ENCODE results near the gene HOOK1.
"Not testable (repeated sequence)": the region's sequence is repeated elsewhere in the genome, so short reads cannot be mapped to it uniquely, and the experiment has no call there.

HOOK1 gene

DNA sequence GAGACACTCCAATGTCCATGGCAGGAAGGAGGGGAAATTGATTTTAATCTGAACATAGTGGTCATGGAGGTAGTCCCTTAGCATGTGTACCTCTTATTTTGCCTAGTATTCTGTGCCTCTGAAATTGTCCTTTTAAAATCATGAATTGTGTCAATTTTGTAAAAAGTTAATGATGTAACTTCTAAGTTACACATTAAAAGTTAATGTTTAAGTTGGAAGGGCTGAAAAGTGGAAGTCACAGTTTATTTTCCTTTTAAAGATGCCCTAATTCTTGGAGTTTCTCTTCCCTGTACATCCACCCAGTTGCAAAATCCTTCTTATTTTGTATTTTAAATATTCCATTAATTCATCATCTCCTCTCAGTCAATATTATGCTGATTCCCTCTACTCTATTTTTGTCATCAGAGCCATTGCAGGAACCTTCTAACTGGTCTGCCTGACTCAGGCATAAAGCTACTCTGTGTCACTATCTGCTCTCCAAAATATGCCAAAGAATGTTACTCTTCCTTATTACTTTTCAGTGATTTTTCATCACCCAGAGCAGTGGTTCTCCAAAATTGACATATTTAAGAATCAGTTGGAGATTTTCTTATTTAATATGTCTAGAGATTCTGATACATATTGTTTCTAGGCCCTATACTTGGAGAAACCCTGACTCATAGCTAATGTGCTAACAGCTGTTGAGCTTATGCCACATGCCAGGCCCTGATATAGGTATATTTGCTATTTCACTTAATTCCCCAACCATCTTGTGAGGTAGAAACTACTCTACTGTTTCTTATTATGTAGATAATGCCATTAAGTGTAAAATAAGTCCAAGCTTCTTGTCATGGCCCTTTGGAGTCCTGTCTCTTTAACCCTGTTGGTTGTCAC is 5.1 kb downstream of the HOOK1 start:
- FAIRE-seq (peak; percentile 45), DNase-seq (ENCODE audit: extremely low spot score, insufficient read length, low read depth) (no peak)

DNA sequence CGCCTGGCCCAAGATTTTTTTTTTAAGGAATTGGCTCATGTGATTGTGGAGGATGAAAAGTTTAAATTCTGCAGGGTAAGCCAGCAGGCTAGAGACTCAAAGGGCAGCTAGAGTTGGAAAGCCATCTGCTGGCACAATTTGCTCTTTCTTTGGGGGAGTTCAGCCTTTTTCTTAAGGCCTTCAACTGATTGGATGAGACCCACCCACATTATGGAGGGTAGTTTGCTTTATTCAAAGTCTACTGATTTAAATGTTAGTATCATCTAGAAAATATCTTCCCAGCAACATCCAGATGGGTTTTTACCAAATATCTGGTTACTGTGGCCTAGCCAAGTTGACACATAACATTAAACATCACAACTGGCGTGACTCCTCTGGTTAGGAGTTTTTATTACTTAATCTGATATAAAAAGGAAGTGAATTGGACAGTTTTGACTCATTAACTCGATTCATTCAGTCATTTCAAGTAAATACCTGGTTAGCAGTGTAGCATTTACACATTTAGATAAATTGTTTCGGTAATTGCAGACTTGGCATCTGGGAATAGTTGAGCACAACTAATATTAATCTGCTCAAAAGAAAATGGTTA is 12.4 kb downstream of the HOOK1 start:
- DNase-seq (ENCODE audit: extremely low spot score, insufficient read length, low read depth) = no peak
- no peak for FAIRE-seq

DNA sequence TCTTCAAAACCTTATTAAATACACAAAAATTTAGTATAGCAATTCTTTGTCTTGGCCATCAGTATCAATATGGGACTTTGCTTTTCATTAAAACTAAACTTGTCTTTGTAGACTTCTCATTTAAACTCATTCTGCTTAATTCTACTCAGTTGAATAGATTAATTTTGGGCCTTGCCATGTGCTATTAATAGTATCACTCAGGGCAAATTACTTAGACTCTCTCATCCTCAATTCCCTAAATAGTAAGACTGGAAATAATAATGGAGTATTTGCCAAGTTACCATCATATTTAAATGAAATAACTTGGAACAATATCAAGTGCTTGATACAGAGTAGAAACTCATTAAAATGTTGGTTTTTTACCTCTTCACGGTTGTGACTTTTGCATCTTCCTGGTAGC is 13.4 kb downstream of the HOOK1 start:
- no peak for FAIRE-seq
- no peak for DNase-seq (ENCODE audit: extremely low spot score, insufficient read length, low read depth)

DNA sequence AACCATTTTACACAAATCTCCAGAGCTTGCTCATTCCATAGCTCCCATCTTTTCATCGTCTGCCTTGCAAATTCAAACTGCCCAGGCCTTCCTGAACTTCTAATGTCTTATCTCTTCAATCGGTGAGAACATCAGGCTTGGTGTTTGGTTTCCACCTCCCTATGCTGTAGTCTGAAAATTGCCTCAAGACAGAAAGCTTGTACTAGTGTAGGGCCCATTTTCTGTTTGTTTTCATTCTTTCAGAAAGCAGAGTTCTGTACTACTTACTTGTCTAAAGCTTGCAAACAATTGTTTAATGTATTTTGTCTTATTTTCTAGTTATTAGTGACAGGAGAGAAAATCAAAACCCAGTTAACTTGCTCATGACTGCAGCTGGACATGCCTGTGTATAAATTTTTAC is 16.8 kb downstream of the HOOK1 start:
- FAIRE-seq = no peak
- DNase-seq (ENCODE audit: extremely low spot score, insufficient read length, low read depth) = no peak

DNA sequence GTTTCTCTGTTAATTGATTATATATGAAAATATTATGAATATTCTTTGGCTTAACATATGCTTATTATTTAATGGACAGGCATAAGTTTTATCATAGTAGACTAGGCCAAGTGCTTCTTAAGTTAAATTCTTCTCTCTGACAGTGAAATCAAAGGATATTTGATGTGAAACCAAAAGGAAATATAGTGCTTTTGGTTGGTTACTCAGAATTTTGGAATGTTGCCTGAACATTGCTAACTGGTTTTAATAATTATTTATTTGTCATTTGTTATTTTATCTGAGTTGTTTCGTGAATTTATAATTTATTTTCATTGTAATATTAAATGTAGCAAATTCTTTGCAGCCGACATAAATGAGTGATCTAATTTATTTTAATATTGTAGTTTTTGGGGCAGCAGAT is 18.3 kb downstream of the HOOK1 start:
- DNase-seq (ENCODE audit: extremely low spot score, insufficient read length, low read depth) = no peak
- no peak for FAIRE-seq

DNA sequence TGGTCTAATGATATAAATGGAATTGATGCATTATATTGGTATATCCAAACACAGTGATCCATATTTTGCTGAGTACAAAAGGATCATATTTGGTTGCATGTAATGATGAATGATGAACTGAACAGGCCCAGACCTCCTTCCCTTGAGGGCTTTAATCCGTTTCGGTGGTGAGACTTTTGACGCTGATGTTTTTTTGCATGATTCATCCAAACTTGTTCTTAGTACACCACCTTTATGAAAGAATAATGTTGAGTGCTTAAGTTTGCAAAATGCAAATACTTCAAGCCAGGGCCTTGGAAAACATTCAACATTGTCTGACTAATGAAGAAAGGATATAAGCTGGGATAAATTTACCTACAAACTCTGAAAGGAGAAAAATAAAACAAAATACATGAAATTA is 19.2 kb downstream of the HOOK1 start:
- no peak for FAIRE-seq
- no peak for DNase-seq (ENCODE audit: extremely low spot score, insufficient read length, low read depth)

DNA sequence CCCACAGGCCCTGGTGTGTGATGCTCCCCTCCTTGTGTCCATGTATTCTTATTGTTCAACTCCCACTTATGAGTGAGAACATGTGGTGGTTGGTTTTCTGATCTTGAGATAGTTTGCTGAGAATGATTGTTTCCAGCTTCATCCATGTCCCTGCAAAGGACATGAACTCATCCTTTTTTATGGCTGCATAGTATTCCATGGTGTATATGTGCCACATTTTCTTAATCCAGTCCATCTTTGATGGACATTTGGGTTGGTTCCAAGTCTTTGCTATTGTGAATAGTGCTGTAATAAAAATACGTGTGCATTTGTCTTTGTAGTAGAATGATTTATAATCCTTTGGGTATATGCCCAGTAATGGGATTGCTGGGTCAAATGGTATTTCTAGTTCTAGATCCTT is 23.1 kb downstream of the HOOK1 start:
- not testable (repeated sequence) for DNase-seq (ENCODE audit: extremely low spot score, insufficient read length, low read depth); FAIRE-seq

DNA sequence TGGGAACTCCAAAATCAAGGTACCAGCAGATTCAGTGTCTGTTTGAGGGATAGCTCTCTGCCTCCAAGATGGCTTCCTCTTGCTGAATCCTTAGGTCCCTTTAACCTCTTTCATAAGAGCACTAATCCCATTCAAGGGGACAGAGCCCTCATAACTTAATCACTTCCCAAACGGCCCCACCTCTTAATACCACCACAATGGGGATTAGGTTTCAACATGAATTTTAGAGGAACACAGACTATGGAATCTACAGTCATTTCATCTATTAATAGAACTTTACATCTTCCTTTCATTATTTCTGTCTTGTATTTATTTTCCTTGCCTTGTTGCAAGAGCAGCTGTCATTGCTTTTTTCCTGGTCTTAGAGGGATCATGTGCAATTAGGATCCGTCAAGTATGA is 30.3 kb downstream of the HOOK1 start:
- no peak for FAIRE-seq
- DNase-seq (ENCODE audit: extremely low spot score, insufficient read length, low read depth) = no peak

DNA sequence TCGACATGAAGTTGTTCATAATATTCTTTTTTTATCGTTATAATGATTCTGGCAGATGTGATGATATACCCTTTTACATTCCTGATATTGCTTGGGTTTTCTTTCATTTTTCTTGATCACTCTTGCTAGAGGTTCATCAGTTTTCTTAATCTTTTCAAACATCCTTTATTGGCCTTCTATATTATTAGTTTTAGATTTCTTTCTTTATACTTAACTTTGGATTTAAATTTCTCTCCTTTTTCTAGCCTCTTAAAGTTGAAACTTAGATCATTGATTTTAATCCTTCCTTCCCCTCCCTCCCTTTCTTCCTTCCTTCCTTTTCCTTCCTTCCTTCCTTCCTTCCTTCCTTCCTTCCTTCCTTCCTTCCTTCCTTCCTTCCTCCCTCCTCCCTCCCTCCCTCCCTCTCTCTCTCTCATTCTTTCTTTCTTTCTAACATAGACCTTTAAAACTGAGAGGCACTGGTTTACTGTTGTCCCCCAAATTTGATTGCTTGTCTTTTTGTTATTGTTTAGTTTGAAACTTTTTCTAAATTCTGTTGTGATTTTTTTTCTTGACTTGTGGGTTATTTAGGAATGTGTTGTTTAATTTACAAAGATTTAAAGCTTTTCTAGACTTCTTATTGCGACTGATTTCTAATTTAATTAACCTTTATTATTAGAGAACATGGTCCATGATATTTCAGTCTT is 31.6 kb downstream of the HOOK1 start:
- FAIRE-seq = no peak
- DNase-seq (ENCODE audit: extremely low spot score, insufficient read length, low read depth) = no peak

DNA sequence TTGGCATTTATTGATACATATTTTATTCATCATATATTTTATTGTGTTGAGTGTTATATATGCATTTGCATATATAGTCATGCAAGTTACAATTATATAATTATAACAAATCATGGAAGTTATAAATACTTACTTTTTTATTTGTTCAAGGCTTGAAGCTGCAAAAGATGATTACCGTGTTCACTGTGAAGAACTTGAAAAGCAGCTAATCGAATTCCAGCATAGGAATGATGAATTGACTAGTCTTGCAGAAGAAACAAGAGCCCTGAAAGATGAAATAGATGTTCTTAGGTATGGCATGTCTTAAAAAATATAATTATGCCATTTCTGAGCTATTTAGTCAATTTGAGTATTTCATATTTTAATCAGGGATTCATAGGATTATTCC is 32.1 kb downstream of the HOOK1 start:
- no peak for DNase-seq (ENCODE audit: extremely low spot score, insufficient read length, low read depth)
- FAIRE-seq = no peak

DNA sequence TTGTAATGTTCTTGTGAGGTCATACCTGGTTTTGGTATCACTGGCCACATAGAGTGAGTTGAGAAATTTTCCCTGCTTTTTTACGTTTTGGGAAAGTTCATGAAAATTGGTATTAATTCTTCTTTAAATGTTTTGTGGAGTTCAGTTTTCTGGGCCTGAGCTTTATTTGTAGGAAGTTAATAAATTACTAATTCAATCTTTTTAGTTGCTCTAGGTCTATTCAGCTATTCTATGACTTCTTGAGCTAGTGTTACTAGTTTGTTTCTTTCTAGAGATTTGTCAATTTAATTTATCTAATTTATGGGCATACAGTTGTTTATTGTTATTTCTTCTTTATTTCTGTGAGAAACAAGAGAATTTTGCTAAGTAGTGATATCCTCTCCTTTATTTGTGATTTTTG is 37.4 kb downstream of the HOOK1 start:
- FAIRE-seq (no peak), DNase-seq (ENCODE audit: extremely low spot score, insufficient read length, low read depth) (no peak)

DNA sequence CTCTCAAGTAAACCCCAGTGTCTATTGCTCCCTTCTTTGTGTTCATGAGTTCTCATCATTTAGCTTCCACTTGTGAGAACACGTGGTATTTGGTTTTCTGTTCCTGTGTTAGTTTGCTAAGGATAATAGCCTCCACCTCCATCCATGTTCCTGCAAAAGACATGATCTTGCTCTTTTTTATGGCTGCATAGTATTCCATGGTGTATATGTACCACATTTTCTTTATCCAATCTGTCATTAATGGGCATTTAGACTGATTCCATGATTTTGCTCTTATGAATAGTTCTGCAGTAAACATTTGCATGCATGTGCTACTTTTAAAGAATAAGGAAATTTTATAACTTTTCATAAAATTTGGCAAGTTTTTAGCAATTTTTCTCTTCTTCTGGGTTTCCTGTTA is 40.5 kb downstream of the HOOK1 start:
- not testable (repeated sequence) for FAIRE-seq; DNase-seq (ENCODE audit: extremely low spot score, insufficient read length, low read depth)

DNA sequence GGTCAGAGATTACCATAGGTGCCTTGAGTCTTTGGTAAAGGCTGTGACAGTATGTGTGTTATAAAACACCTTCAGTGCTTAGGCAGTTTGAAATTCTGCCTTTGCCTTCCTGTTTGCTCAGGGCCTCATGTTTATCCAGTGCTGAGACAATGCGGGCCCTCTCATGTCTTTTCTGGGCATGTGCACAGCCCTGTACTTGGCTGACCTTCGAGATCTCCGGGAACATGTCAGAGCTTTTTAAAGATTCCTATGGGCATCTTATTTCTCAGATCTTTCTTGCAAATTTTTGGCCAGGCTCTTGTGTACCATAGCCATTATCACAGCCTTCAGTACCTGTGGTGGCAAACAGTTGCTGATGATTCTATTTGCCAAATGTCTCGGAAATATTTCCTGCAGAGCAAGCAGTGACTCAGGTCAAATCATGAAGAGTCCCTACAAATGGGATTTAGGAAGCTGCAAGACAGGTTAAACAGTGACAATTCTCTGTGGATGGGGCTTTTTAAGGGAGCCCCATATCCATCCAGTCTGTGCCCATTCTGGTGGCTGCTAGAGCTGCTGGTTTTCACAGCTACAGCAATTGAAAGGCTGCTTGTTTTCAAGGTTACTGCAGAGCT is 42.1 kb downstream of the HOOK1 start:
- no peak for DNase-seq (ENCODE audit: extremely low spot score, insufficient read length, low read depth)
- FAIRE-seq = no peak

DNA sequence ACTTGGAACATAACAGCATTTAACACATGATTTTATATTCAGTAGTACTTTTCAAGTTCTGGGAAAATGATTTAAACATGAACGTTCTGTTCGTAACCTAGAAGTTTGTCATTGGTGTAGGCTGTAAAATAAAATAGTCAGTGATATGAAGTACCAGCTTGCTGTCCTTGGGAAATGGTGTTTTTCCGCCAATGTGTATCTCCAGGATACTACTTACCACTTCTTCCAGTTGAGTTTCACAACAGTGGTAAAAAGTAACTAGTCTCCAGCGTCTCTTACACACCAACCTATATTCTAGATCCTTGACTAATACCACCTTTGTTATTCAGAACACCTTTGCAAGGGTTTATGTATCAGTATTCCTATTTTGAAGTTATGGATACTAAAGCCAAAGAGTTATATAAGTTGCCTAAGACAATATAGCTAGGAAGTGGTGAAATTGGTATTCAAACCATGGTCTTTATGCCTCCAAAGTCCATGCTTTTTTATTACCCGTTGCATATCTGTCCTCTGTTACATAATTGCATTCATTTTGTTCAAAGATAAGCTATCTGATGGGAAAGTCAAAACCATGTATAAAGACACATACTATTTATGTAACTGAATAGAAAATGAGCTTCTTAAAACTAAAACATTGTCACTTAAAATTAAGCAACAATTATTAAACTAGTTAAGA is 43.1 kb downstream of the HOOK1 start:
- DNase-seq (ENCODE audit: extremely low spot score, insufficient read length, low read depth) (no peak), FAIRE-seq (no peak)

DNA sequence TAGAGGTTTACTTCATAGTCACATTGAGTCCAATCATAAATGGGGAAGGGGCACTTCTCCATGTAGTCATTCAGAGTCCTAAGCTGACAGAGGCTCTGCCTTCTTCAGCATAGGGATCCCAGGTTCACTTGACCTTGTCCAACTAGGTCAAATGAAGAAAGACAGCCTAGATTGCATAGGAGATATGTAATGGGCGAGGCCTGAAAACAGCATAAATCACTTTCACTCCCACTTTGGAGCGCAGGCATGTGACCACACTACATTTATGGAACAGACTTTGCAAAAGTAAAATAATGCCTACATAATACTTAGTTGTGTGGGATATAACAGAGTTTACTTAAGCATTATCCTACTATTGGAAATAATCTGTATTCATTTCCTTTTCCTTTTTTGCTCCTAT is 51.7 kb downstream of the HOOK1 start:
- DNase-seq (ENCODE audit: extremely low spot score, insufficient read length, low read depth) (no peak), FAIRE-seq (no peak)

DNA sequence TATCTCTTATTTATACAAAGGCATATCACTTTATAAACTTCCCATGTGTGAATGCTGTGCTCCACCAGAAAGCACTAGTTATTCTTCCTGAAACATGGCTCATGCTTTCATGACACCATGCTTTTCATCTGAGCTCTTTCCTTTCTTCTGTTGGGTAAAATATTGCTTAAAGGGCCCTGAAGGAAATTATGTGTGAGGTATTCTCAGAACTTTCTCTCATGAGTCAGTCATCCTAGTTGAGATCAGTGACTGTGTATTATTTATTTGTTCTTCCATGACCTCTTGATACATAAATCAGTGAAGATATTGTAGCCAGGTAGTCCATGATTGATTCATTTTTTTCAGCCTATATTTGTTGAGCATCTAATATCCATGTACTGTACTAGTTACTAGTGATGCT is 57.0 kb downstream of the HOOK1 start:
- FAIRE-seq (no peak), DNase-seq (ENCODE audit: extremely low spot score, insufficient read length, low read depth) (no peak)

DNA sequence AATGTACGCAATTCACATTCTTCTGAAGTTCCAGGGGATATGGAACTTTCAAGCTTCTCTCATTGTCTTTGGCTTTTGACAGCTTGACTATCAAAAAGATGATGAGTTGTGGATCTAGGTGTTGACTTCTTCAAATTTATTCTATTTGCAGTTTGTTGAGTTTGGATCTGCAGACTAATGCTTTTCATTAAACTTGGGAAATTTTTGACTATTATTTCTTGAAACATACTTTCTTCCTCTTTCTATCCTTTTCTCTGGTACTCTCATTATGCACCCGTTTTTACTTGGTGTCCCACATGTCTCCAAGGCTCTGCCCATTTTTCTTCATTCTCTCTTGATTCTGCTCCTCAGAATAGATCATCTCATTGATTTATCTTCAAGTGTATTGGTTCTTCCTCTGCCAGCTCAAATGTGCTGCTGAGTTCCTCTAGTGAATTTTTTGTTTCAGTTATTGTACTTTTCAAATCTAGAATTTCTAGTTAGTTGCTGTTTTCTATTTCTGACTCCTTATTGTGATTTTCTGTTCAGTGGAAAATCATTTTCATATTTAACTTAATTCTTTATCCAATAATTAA is 62.4 kb downstream of the HOOK1 start:
- DNase-seq (ENCODE audit: extremely low spot score, insufficient read length, low read depth) = no peak
- no peak for FAIRE-seq

DNA sequence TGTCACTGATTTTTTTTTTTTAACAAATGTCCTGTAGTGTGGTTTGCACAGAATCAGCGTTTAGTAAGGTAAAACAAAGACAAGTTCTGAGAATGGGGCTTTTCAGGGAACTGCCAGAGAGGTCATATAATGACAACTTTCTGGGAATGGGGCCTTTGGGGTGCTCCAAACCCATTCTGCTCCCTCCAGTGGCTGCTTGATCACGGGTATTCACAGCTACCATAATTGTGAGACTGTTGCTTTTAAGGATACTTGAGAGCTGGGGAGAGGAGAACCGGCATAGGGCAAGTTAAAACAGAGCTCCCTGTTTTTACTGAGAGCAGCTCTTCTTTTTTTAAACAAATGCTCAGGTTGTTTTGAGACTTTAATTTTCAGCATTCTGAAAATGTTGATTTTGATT is 63.6 kb downstream of the HOOK1 start:
- DNase-seq (ENCODE audit: extremely low spot score, insufficient read length, low read depth) (no peak), FAIRE-seq (no peak)

DNA sequence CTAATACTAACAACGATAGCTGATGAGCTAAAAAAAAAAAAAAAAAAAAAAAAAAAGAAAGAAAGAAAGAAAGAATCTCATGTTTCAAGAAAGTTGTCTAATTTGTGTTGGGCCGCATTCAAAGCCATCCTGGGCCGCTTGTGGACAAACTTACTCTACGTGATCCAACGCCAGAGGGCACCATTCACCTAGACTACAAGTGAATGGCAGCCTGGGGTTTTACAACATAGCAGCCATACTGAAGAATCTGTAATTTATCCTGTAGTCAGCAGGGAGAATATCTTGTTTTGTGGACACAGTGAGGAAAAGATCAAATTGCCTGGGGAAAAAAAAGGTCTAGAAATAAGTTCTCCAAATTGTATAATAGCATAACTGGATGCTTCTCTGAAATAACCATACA is 64.8 kb downstream of the HOOK1 start:
- peak; percentile 26 for FAIRE-seq
- no peak for DNase-seq (ENCODE audit: extremely low spot score, insufficient read length, low read depth)

DNA sequence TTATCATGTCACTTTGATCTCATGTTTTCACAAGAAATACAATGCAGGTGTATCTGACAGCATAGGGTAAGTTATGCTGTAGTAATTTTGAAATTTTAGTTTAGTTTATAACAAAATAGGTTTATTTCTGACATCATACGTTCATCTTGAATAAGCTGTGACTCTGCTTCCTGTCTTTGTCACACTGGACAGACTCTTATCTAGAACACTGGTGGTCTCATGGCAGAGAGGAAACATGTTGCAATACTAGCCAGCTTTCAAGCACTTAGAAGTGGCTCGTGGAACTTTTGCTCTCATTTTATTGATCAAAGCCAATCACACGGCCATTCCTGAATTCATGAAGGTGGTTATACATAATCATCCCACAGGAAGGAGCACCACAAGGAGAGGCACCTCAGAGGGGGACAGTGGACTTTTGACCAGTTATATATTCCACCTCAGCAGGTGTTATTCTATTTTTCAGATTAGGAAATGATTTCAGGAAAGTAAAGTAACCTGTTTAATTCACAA is 65.3 kb downstream of the HOOK1 start:
- DNase-seq (ENCODE audit: extremely low spot score, insufficient read length, low read depth) (no peak), FAIRE-seq (no peak)
